ENCODE data around the gene CCKAR. TPM values are rescaled to one million over a fixed set of nuclear protein-coding genes. Genes with fewer than 3 reads are reported as not detected.

Gene CCKAR
- total RNA-seq, 1 experiment from 2014 or later: not detected

- intact Hi-C loops (cut with micrococcal nuclease; ENCODE audit: unreplicated experiment) (no loop called here), in situ Hi-C loops (cut with HindIII; ENCODE audit: low pct_unique_long_range_greater_than_20kb, low sequenced_read_pairs) (no loop called here)
- CTCF ChIA-PET: no interaction called here
- Histone ChIP-seq H3K4me3 (ENCODE audit: low read depth in 2 of 2, low read length in 2 of 2) (no peak overlapping the region), H3K27ac (ENCODE audit: low read length) (no peak overlapping the region), H3K27me3 (ENCODE audit: control insufficient read depth, insufficient read depth, low read length) (no peaks in the 10 kb centered on the region), H3K9me3 (ENCODE audit: control insufficient read depth, insufficient read depth, low read depth, low read length) (no peaks in the 10 kb centered on the region), H3K36me3 (ENCODE audit: control insufficient read depth, insufficient read depth, low read length) (no peaks in the 10 kb centered on the region), H3K4me1 (ENCODE audit: control insufficient read depth, insufficient read depth, low read length) (no peaks in the 10 kb centered on the region)
- DNase-seq (ENCODE audit: low read depth, low spot score) (no peak), ATAC-seq (no peak)
- POLR2A ChIA-PET: no interaction called here
- BruUV-seq (replicated peaks): no TSS peak
- TF ChIP-seq SIN3A (IDR thresholded peaks at IDR 0.05; ENCODE audit: borderline replicate concordance, insufficient read depth, low read depth, low read length) (no peak), CTCF (IDR thresholded peaks at IDR 0.05) (no peak), POLR2AphosphoS5 (IDR thresholded peaks at IDR 0.05; ENCODE audit: low read depth, low read length) (no peak), TCF7L2 (IDR thresholded peaks at IDR 0.05; ENCODE audit: low read depth, low read length) (no peak)
- TF ChIP-seq, protein P1, sequence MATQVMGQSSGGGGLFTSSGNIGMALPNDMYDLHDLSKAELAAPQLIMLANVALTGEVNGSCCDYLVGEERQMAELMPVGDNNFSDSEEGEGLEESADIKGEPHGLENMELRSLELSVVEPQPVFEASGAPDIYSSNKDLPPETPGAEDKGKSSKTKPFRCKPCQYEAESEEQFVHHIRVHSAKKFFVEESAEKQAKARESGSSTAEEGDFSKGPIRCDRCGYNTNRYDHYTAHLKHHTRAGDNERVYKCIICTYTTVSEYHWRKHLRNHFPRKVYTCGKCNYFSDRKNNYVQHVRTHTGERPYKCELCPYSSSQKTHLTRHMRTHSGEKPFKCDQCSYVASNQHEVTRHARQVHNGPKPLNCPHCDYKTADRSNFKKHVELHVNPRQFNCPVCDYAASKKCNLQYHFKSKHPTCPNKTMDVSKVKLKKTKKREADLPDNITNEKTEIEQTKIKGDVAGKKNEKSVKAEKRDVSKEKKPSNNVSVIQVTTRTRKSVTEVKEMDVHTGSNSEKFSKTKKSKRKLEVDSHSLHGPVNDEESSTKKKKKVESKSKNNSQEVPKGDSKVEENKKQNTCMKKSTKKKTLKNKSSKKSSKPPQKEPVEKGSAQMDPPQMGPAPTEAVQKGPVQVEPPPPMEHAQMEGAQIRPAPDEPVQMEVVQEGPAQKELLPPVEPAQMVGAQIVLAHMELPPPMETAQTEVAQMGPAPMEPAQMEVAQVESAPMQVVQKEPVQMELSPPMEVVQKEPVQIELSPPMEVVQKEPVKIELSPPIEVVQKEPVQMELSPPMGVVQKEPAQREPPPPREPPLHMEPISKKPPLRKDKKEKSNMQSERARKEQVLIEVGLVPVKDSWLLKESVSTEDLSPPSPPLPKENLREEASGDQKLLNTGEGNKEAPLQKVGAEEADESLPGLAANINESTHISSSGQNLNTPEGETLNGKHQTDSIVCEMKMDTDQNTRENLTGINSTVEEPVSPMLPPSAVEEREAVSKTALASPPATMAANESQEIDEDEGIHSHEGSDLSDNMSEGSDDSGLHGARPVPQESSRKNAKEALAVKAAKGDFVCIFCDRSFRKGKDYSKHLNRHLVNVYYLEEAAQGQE (IDR thresholded peaks at IDR 0.05; ENCODE audit: insufficient read depth in 1 of 2, low read depth in 2 of 2, low read length in 1 of 2): no peak
Measured at GRCh38 chr4:26441771-26442170, 48.5 kb downstream of the CCKAR start.

DNA sequence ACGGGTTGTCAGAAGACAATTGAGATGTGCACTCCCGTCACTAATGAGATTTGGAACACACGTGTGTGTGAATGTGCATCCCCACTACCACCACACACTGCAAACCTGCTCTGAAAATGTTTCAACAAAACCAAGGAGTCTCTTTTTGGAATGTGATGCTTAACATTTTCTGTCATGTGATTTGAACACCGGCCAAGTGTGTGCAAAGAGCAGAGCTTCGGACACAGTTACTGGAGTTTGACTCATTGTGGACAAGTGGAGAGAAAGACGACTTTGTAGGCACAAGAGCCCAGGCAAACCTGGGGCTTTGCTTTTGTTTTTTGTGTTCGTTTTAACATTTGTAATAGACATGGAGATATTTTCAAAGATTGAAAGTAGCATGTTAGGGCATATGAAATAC is 49.2 kb downstream of the CCKAR start:
- no peak for ATAC-seq
- Histone ChIP-seq H3K27ac (ENCODE audit: low read length) (no peak overlapping the region), H3K9me3 (ENCODE audit: control insufficient read depth, insufficient read depth, low read depth, low read length) (no peaks in the 10 kb centered on the region), H3K4me3 (ENCODE audit: low read depth in 2 of 2, low read length in 2 of 2) (no peak overlapping the region), H3K27me3 (ENCODE audit: control insufficient read depth, insufficient read depth, low read length) (no peaks in the 10 kb centered on the region), H3K36me3 (ENCODE audit: control insufficient read depth, insufficient read depth, low read length) (no peaks in the 10 kb centered on the region), H3K4me1 (ENCODE audit: control insufficient read depth, insufficient read depth, low read length) (no peaks in the 10 kb centered on the region)
- no peak for TF ChIP-seq SIN3A (IDR thresholded peaks at IDR 0.05; ENCODE audit: borderline replicate concordance, insufficient read depth, low read depth, low read length)
- TF ChIP-seq, protein P1 (IDR thresholded peaks at IDR 0.05; ENCODE audit: insufficient read depth in 1 of 2, low read depth in 2 of 2, low read length in 1 of 2): no peak
- TF ChIP-seq POLR2AphosphoS5 (IDR thresholded peaks at IDR 0.05; ENCODE audit: low read depth, low read length): no peak
- no peak for TF ChIP-seq TCF7L2 (IDR thresholded peaks at IDR 0.05; ENCODE audit: low read depth, low read length)
- TF ChIP-seq CTCF (IDR thresholded peaks at IDR 0.05): no peak
- in situ Hi-C loops (cut with HindIII; ENCODE audit: low pct_unique_long_range_greater_than_20kb, low sequenced_read_pairs): no loop called here
- ChIA-PET CTCF (no interaction called here), POLR2A (no interaction called here)
- BruUV-seq (replicated peaks): no TSS peak
- intact Hi-C loops (cut with micrococcal nuclease; ENCODE audit: unreplicated experiment): no loop called here
- DNase-seq (ENCODE audit: low read depth, low spot score): no peak

Data from Panc1 (cell line).